ENCODE results near the gene KCNK1. TPM values are rescaled to one million over a fixed set of nuclear protein-coding genes. Genes with fewer than 3 reads are reported as not detected.

The KCNK1 gene
- polyA plus RNA-seq, 2 of the 4 experiments (the other 2 are of a cell fraction): 8.4 to 11.8 TPM

DNA sequence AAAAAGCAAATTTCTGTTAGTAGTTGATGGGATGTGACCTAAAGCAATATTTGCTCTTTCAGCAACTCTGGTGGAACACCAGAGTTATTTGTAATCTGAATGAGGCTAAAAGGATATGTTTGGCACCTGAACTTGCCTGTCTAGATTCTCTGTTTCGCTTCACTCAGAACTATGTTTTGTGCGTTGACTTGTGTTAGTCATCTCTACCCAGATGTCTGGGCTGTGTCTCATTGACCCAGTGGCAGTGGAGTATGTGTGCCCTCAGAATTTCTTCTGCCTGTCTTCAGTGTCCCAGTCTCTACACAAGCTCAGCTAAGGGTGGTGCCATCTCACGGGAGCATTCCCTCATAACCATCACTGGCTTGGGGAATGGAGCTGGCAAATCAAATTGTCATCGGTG is 13.9 kb downstream of the KCNK1 start:
- H3K9me3 ChIP-seq: no peaks in the 10 kb centered on the region
- ChIA-PET CTCF (interaction anchor here (2.2 kb wide), 1 partner anchor 12 kb away, joined by 6 read pairs; no protein-coding TSS in a partner anchor), POLR2A (no interaction called here)
- ATAC-seq (no peak), FAIRE-seq (no peak), DNase-seq (ENCODE audit: low read depth in 1 of 2, low spot score in 1 of 2) (no peak)
- H3K4me2 ChIP-seq: no peak overlapping the region
- no peak overlapping the region for H3K4me3 ChIP-seq
- H3K27ac ChIP-seq: no peak overlapping the region
- WGBS (ENCODE audit: missing lambda C conversion rate): 95% methylated on average over 4 of the region's 4 CpGs
- TF ChIP-seq RAD21 (conservative IDR thresholded peaks at IDR 0.05 in 1 of 2, IDR thresholded peaks at IDR 0.05 in 1 of 2) (no peak), HEYL (CRISPR knock-in tag; IDR thresholded peaks at IDR 0.05) (no peak), USF2 (IDR thresholded peaks at IDR 0.05) (no peak), FOXS1 (CRISPR knock-in tag; IDR thresholded peaks at IDR 0.05) (no peak), FOSL2 (IDR thresholded peaks at IDR 0.05) (no peak), FOSL2 (CRISPR knock-in tag; IDR thresholded peaks at IDR 0.05) (no peak), POLR2A (IDR thresholded peaks at IDR 0.05; ENCODE audit: low read length) (no peak), RARB (CRISPR knock-in tag; IDR thresholded peaks at IDR 0.05) (no peak), MAFK (IDR thresholded peaks at IDR 0.05; ENCODE audit: partially characterized antibody) (no peak), POLR2AphosphoS2 (conservative IDR thresholded peaks at IDR 0.05; ENCODE audit: low read length) (no peak), NFE2L2 (conservative IDR thresholded peaks at IDR 0.05; ENCODE audit: low read length) (no peak)
- TF ChIP-seq, protein P1, sequence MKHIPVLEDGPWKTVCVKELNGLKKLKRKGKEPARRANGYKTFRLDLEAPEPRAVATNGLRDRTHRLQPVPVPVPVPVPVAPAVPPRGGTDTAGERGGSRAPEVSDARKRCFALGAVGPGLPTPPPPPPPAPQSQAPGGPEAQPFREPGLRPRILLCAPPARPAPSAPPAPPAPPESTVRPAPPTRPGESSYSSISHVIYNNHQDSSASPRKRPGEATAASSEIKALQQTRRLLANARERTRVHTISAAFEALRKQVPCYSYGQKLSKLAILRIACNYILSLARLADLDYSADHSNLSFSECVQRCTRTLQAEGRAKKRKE (CRISPR knock-in tag; IDR thresholded peaks at IDR 0.05; ENCODE audit: low read depth): no peak
- TF ChIP-seq, protein P2, sequence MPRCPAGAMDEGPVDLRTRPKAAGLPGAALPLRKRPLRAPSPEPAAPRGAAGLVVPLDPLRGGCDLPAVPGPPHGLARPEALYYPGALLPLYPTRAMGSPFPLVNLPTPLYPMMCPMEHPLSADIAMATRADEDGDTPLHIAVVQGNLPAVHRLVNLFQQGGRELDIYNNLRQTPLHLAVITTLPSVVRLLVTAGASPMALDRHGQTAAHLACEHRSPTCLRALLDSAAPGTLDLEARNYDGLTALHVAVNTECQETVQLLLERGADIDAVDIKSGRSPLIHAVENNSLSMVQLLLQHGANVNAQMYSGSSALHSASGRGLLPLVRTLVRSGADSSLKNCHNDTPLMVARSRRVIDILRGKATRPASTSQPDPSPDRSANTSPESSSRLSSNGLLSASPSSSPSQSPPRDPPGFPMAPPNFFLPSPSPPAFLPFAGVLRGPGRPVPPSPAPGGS (IDR thresholded peaks at IDR 0.05): no peak
- H3K4me1 ChIP-seq: peaks cover 13% of the 10 kb centered on the region

DNA sequence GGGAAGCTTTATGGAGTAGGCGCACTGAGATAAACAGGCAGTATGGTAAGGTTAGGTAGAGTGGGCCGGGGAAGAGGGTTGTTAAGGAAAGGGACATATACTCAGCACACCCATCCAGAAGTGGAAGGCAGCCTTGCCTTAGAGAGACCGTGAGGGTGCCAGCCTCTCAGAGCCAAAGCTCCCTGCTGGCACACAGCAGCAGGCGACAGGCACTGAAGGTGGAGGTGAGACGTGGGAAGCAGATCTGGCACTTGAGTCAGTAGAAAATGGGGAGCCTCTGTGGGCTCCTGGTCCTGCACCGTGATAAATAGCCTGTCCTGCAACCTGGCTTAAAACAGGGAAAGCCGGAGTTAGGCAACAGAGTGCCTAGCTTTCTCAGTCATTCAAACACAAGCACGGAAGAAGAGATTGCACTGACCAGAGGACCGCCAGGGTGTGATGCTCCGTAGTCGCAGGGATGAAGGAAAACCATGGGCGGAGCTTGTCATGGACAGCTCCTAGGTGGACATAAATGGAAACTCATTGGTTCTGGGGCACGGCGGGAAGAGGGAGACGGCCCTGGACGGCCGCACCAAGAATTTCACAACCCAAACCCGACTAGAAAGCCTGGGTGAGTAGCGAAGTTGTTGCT is 15.5 kb downstream of the KCNK1 start:
- no peak overlapping the region for H3K4me2 ChIP-seq
- ChIA-PET CTCF (interaction anchor here (0.6 to 2.2 kb wide), 3 partner anchors 11 to 188 kb away, joined by 3 to 6 read pairs (median 3); no protein-coding TSS in a partner anchor), POLR2A (no interaction called here)
- peaks cover 18% of the 10 kb centered on the region for H3K4me1 ChIP-seq
- no peaks in the 10 kb centered on the region for H3K9me3 ChIP-seq
- no peak for DNase-seq (ENCODE audit: low read depth in 1 of 2, low spot score in 1 of 2)
- H3K4me3 ChIP-seq: no peak overlapping the region
- WGBS (ENCODE audit: missing lambda C conversion rate): 94% methylated on average over 19 of the region's 19 CpGs
- ATAC-seq: no peak
- no peak overlapping the region for H3K27ac ChIP-seq
- no peak for FAIRE-seq
- TF ChIP-seq CBX2 (IDR thresholded peaks at IDR 0.05; ENCODE audit: borderline replicate concordance, low read depth) (no peak), KDM1A (IDR thresholded peaks at IDR 0.05; ENCODE audit: low read depth) (no peak), RFX5 (IDR thresholded peaks at IDR 0.05) (no peak), CBX8 (IDR thresholded peaks at IDR 0.05) (no peak), ESRRA (IDR thresholded peaks at IDR 0.05; ENCODE audit: borderline replicate concordance, low read length) (no peak), HOXA7 (CRISPR knock-in tag; IDR thresholded peaks at IDR 0.05) (no peak), CHD4 (IDR thresholded peaks at IDR 0.05; ENCODE audit: borderline replicate concordance) (no peak), NR3C1 (IDR thresholded peaks at IDR 0.05) (no peak), FOSB (CRISPR knock-in tag; IDR thresholded peaks at IDR 0.05) (no peak), HEYL (CRISPR knock-in tag; IDR thresholded peaks at IDR 0.05) (no peak), CEBPB (IDR thresholded peaks at IDR 0.05) (no peak), JUNB (IDR thresholded peaks at IDR 0.05) (no peak), ZNF302 (CRISPR knock-in tag; IDR thresholded peaks at IDR 0.05) (no peak)
- TF ChIP-seq, protein P2 (IDR thresholded peaks at IDR 0.05): no peak
